Gastroesophageal sphincter (tissue), 4 donors: Measurements from ENCODE around the gene MEF2A. TPM values are rescaled to one million over a fixed set of nuclear protein-coding genes. Genes with fewer than 3 reads are reported as not detected.

Experiments used
- ATAC-seq: fragments of 150-250 bp; one replicate; pipeline ENCODE4 v1.9.1; 2016; ENCODE audit warnings: mild to moderate bottlenecking, moderate library complexity
- H3K27ac ChIP-seq, 4 donors: fragments of 200-600 bp; sonication (generic) in 3 of 4; 1 replicate in 3 of 4; 2 replicates in 1 of 4; pipeline ENCODE4 v1.5.1; 2016 to 2019
- H3K27me3 ChIP-seq: fragments of 200-600 bp; sonication (generic); one replicate; pipeline ENCODE4 v1.5.1; 2019
- H3K36me3 ChIP-seq, 2 donors: fragments of 200-600 bp; sonication (generic); one replicate each; pipeline ENCODE4 v1.5.1; 2019; ENCODE audit warnings: control low read depth in 1 of 2
- H3K4me1 ChIP-seq, 3 donors: fragments of 200-600 bp; sonication (generic); 1 replicate in 2 of 3; 2 replicates in 1 of 3; pipeline ENCODE4 v1.5.1; 2016 to 2019; ENCODE audit warnings: control low read depth in 2 of 3
- H3K4me3 ChIP-seq, 2 donors: fragments of 200-600 bp; sonication (generic); one replicate each; pipeline ENCODE4 v1.5.1; 2019; ENCODE audit warnings: mild to moderate bottlenecking in 1 of 2, moderate library complexity in 1 of 2
- H3K9me3 ChIP-seq, 3 donors: fragments of 200-600 bp; sonication (generic); one replicate each; pipeline ENCODE4 v1.5.1; 2017 to 2019; ENCODE audit warnings: control low read depth in 2 of 3
- CTCF ChIP-seq, 4 experiments: fragments of 200-600 bp in 2 of 4; fragments of 450-650 bp in 2 of 4; sonication (generic) in 1 of 4; IDR thresholded peaks; one replicate each; pipeline ENCODE4 v1.5.1; 2017 to 2019; ENCODE audit warnings: antibody characterized with exemption in 4 of 4, mild to moderate bottlenecking in 2 of 4, moderate library complexity in 2 of 4
- EP300 ChIP-seq: sonication (generic); formaldehyde crosslinking; IDR thresholded peaks from one replicate; pipeline ENCODE4 v1.6.1; 2017; ENCODE audit warnings: antibody characterized with exemption, mild to moderate bottlenecking
- POLR2A ChIP-seq, 2 donors: fragments of 450-650 bp; IDR thresholded peaks; one replicate each; pipeline ENCODE4 v1.6.1; 2017; ENCODE audit warnings: antibody characterized with exemption in 2 of 2, mild to moderate bottlenecking in 2 of 2, moderate library complexity in 1 of 2
- POLR2AphosphoS5 ChIP-seq: sonication (generic); formaldehyde crosslinking; IDR thresholded peaks from one replicate; pipeline ENCODE4 v1.6.1; 2017; ENCODE audit warnings: antibody characterized with exemption
- WGBS, 2 donors: methylation state at CpG; one replicate each; pipeline ENCODE4 v1.1.5; 2018; ENCODE audit warnings: low coverage in 1 of 2; 5-methylcytosine and 5-hydroxymethylcytosine counted together
- total RNA-seq, 4 donors: library from RNA; depleted of rRNA; stranded (reverse); fragments of >200 nt; gene quantifications; one replicate each; pipeline ENCODE4 v1.1.0, GENCODE V29; 2016

Gene MEF2A
- total RNA-seq, 4 donors from 2014 or later: 68.8 to 133 (median 95.7) TPM

GRCh38 chr15:99554880-99555488, 10.8 kb upstream of the MEF2A start:
- Histone ChIP-seq H3K27ac (no peak overlapping the region), H3K9me3 (no peaks in the 10 kb centered on the region), H3K36me3 (no peaks in the 10 kb centered on the region), H3K27me3 (no peaks in the 10 kb centered on the region), H3K4me3 (no peak overlapping the region), H3K4me1 (no peaks in the 10 kb centered on the region)
- ATAC-seq: no peak
- TF ChIP-seq POLR2A (IDR thresholded peaks at IDR 0.05): no peak
- TF ChIP-seq EP300: no peak
- no peak for TF ChIP-seq CTCF (IDR thresholded peaks at IDR 0.05)
- TF ChIP-seq POLR2AphosphoS5: no peak
- WGBS, 2 donors: 33 to 54% methylated on average over 1 to 5 of the region's 5 CpGs

- Histone ChIP-seq H3K27me3 (no peaks in the 10 kb centered on the region), H3K9me3 (no peaks in the 10 kb centered on the region), H3K27ac (no peak overlapping the region), H3K36me3 (no peaks in the 10 kb centered on the region), H3K4me3 (no peak overlapping the region), H3K4me1 (no peaks in the 10 kb centered on the region)
- no peak for ATAC-seq
- WGBS, 2 donors: 79 to 93% methylated on average over 2 to 5 of the region's 5 CpGs
- TF ChIP-seq POLR2A (IDR thresholded peaks at IDR 0.05) (no peak), EP300 (no peak), POLR2AphosphoS5 (no peak), CTCF (IDR thresholded peaks at IDR 0.05) (no peak)
These were observed 9.8 kb upstream of the MEF2A start for GRCh38 chr15:99556011-99556410.

GRCh38 chr15:99556578-99556977, 9.2 kb upstream of the MEF2A start:
- WGBS, 2 donors: 94 to 100% methylated on average over 2 to 3 of the region's 4 CpGs
- TF ChIP-seq POLR2A (IDR thresholded peaks at IDR 0.05) (no peak), CTCF (IDR thresholded peaks at IDR 0.05) (no peak), POLR2AphosphoS5 (no peak)
- Histone ChIP-seq H3K9me3 (no peaks in the 10 kb centered on the region), H3K27ac (no peak overlapping the region), H3K4me1 (no peaks in the 10 kb centered on the region), H3K4me3 (no peak overlapping the region), H3K36me3 (no peaks in the 10 kb centered on the region), H3K27me3 (no peaks in the 10 kb centered on the region)
- ATAC-seq: no peak

- no peaks in the 10 kb centered on the region for H3K9me3 ChIP-seq
- no peak overlapping the region for H3K4me3 ChIP-seq
- no peak overlapping the region for H3K27ac ChIP-seq
- ATAC-seq: no peak
- H3K27me3 ChIP-seq: no peaks in the 10 kb centered on the region
- 76 to 80% methylated on average over 2 to 3 of the region's 3 CpGs for WGBS, 2 donors
- H3K4me1 ChIP-seq: no peaks in the 10 kb centered on the region
- H3K36me3 ChIP-seq: no peaks in the 10 kb centered on the region
- TF ChIP-seq POLR2AphosphoS5: no peak
- TF ChIP-seq EP300: no peak
- no peak for TF ChIP-seq POLR2A (IDR thresholded peaks at IDR 0.05)
- TF ChIP-seq CTCF (IDR thresholded peaks at IDR 0.05): no peak
These were observed 7.7 kb upstream of the MEF2A start for GRCh38 chr15:99558084-99558483.

- no peak for TF ChIP-seq EP300
- no peak for TF ChIP-seq POLR2AphosphoS5
- no peak for TF ChIP-seq POLR2A (IDR thresholded peaks at IDR 0.05)
- WGBS, 2 donors: 76 to 78% methylated on average over 3 of the region's 3 CpGs
These were observed 7.2 kb upstream of the MEF2A start for GRCh38 chr15:99558571-99558970.

More at GRCh38 chr15:99558571-99558970, 7.2 kb upstream of the MEF2A start:
- no peak for ATAC-seq
- Histone ChIP-seq H3K27me3 (no peaks in the 10 kb centered on the region), H3K4me1 (peaks cover 0 to 5% (median under 1%) of the 10 kb centered on the region in 3 donors), H3K27ac (no peak overlapping the region), H3K9me3 (no peaks in the 10 kb centered on the region), H3K4me3 (no peak overlapping the region), H3K36me3 (no peaks in the 10 kb centered on the region)
